Liver (tissue), 3 donors: ENCODE data around the gene CDC37L1.

Experiments
- REST ChIP-seq: IDR thresholded peaks from 2 replicates; pipeline ENCODE4 v1.6.1; 2016; ENCODE audit warnings: antibody characterized with exemption, mild to moderate bottlenecking
- SP1 ChIP-seq: IDR thresholded peaks from 2 replicates; pipeline ENCODE4 v1.6.1; 2018; ENCODE audit warnings: antibody characterized with exemption, mild to moderate bottlenecking
- TF ChIP-seq, protein P1 (sequence below): fragments of 150-350 bp; IDR thresholded peaks from 2 replicates; pipeline ENCODE4 v1.5.1; 2017; ENCODE audit warnings: improper control_type of control experiment, low read depth, low read length; ENCODE audit not compliant: missing input control
- donor health status: healthy.
- donor health status: healthy.

DNA sequence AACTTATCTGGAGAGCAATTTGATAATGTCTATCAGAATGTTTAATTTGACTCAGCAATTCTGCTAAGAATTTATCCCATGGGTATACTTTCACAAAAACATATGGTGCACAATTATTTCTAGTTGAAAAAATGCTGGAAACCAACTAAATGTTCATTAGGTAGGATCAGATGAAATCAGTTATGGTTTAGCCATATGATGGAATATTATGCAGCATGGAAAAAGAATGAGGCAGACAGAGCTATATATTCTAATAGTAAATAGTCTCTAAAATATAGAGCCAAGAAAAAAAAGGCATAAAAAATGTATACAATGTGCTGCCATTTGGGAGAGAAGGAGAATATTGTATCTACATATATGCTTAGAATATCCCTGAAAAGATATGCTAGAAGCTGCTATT, 9.5 kb upstream of the CDC37L1 start:
- TF ChIP-seq, protein P1, sequence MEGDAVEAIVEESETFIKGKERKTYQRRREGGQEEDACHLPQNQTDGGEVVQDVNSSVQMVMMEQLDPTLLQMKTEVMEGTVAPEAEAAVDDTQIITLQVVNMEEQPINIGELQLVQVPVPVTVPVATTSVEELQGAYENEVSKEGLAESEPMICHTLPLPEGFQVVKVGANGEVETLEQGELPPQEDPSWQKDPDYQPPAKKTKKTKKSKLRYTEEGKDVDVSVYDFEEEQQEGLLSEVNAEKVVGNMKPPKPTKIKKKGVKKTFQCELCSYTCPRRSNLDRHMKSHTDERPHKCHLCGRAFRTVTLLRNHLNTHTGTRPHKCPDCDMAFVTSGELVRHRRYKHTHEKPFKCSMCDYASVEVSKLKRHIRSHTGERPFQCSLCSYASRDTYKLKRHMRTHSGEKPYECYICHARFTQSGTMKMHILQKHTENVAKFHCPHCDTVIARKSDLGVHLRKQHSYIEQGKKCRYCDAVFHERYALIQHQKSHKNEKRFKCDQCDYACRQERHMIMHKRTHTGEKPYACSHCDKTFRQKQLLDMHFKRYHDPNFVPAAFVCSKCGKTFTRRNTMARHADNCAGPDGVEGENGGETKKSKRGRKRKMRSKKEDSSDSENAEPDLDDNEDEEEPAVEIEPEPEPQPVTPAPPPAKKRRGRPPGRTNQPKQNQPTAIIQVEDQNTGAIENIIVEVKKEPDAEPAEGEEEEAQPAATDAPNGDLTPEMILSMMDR, result no peak
- no peak for TF ChIP-seq SP1
- no peak for TF ChIP-seq REST
